ENCODE measurements around the gene PHYHIPL. TPM values are rescaled to one million over a fixed set of nuclear protein-coding genes. Genes with fewer than 3 reads are reported as not detected.

Gene PHYHIPL
- polyA plus RNA-seq, 1 of the 3 experiments (the other 2 are of a cell fraction), result 0.44 TPM

- WGBS (ENCODE audit: low lambda C conversion rate), result 18% methylated on average over 2 of the region's 2 CpGs
- no peaks in the 10 kb centered on the region for H4K20me1 ChIP-seq (ENCODE audit: insufficient read depth)
- CTCF ChIA-PET, result interaction anchor here (0.7 to 3.2 kb wide), 12 partner anchors 9 to 229 kb away, joined by 3 to 24 read pairs (median 4); no protein-coding TSS in a partner anchor
Observed at GRCh38 chr10:59181668-59182067, 5.2 kb downstream of the PHYHIPL start.

More at GRCh38 chr10:59181668-59182067, 5.2 kb downstream of the PHYHIPL start:
- H3K9me3 ChIP-seq, result no peaks in the 10 kb centered on the region
- POLR2A ChIA-PET, result no interaction called here
- H3K27ac ChIP-seq (ENCODE audit: low read depth in 2 of 2, low read length in 1 of 2), result peak overlapping the region in 1 of 2 experiments; percentile 86; a peak in 2 of 4 replicates
- peaks cover 6% of the 10 kb centered on the region for H3K27me3 ChIP-seq (ENCODE audit: insufficient read depth)
- DNase-seq, result peak; percentile 70
- no peaks in the 10 kb centered on the region for H3F3A ChIP-seq (replicated peaks; ENCODE audit: insufficient read depth)
- no peaks in the 10 kb centered on the region for H3K36me3 ChIP-seq (replicated peaks in 1 of 2; ENCODE audit: control insufficient read depth in 1 of 2, insufficient read depth in 2 of 2, low read length in 1 of 2)
- H3K4me3 ChIP-seq (ENCODE audit: low read depth in 2 of 2, low read length in 1 of 2), result no peak overlapping the region
- H3K79me2 ChIP-seq (ENCODE audit: insufficient read depth), result no peaks in the 10 kb centered on the region
- peak; percentile 27; the same call in 1 of the 2 replicates for TF ChIP-seq MXI1 (IDR thresholded peaks at IDR 0.05; ENCODE audit: low read depth, low read length)
- no peak for TF ChIP-seq FOXJ3 (CRISPR knock-in tag; IDR thresholded peaks at IDR 0.05)
- no peak for TF ChIP-seq FOXM1 (IDR thresholded peaks at IDR 0.05; ENCODE audit: low read depth)
- no peak for TF ChIP-seq GABPA (IDR thresholded peaks at IDR 0.05; ENCODE audit: low read depth)
- peak; percentile 74 for TF ChIP-seq SMC3 (IDR thresholded peaks at IDR 0.05; ENCODE audit: low read depth, low read length)
- peak; percentile 71 for TF ChIP-seq CTCF (IDR thresholded peaks at IDR 0.05)
- TF ChIP-seq NRF1 (IDR thresholded peaks at IDR 0.05; ENCODE audit: low read depth, low read length), result no peak
- no peak for TF ChIP-seq GATA2 (CRISPR knock-in tag; IDR thresholded peaks at IDR 0.05)
- peak; percentile 22; the same call in 1 of the 2 replicates for TF ChIP-seq RCOR1 (IDR thresholded peaks at IDR 0.05; ENCODE audit: low read length)
- TF ChIP-seq MAX (IDR thresholded peaks at IDR 0.05; ENCODE audit: low read depth), result no peak
- TF ChIP-seq ZBTB33 (IDR thresholded peaks at IDR 0.05; ENCODE audit: borderline replicate concordance, low read depth), result no peak
- TF ChIP-seq EZH2phosphoT487 (IDR thresholded peaks at IDR 0.05; ENCODE audit: borderline replicate concordance, low read depth), result no peak
- no peak for TF ChIP-seq CHD2 (IDR thresholded peaks at IDR 0.05; ENCODE audit: low read length, partially characterized antibody)
- no peak for TF ChIP-seq EP300 (IDR thresholded peaks at IDR 0.05; ENCODE audit: borderline replicate concordance in 1 of 2, low read depth in 1 of 2, low read length in 1 of 2)
- TF ChIP-seq TAF1 (IDR thresholded peaks at IDR 0.05; ENCODE audit: borderline replicate concordance, low read depth, low read length), result no peak
- TF ChIP-seq TEAD4 (IDR thresholded peaks at IDR 0.05; ENCODE audit: borderline replicate concordance, insufficient read depth), result no peak
- peak; percentile 81 for TF ChIP-seq RAD21 (IDR thresholded peaks at IDR 0.05; ENCODE audit: low read length)
- TF ChIP-seq SIN3A (IDR thresholded peaks at IDR 0.05; ENCODE audit: borderline replicate concordance, low read depth, low read length), result no peak
- no peak overlapping the region for H2AFZ ChIP-seq (ENCODE audit: low read depth)
- no peak overlapping the region for H3K9ac ChIP-seq
- H3K4me1 ChIP-seq (ENCODE audit: control insufficient read depth in 1 of 2, insufficient read depth in 2 of 2, low read depth in 1 of 2, low read length in 1 of 2), result peaks cover 0 to 8% of the 10 kb centered on the region in 2 experiments; a peak in 1 of 4 replicates
- no peak overlapping the region for H3K4me2 ChIP-seq
- no peaks in the 10 kb centered on the region for H3K9me2 ChIP-seq
